Mesenchymal stem cell (in vitro differentiated cells and primary cell): ENCODE data around the gene DCST1.
A peak's percentile ranks its signal among the peaks of the same experiment; 100 is the strongest.

ENCODE experiments used
- DNase-seq: peaks from one replicate; pipeline ENCODE4 v3.0.0-alpha.2; 2013
- H2AFZ ChIP-seq: one replicate; pipeline ENCODE4 v1.6.1; 2013; ENCODE audit warnings: low read depth, mild to moderate bottlenecking, control low read depth, inconsistent platforms, low read length, moderate library complexity
- H2AK5ac ChIP-seq: 2 replicates; pipeline ENCODE4 v1.6.1; 2013; ENCODE audit warnings: low read length, moderate library complexity, mild to moderate bottlenecking, inconsistent platforms; ENCODE audit not compliant: severe bottlenecking
- H2BK120ac ChIP-seq: one replicate; pipeline ENCODE4 v1.6.1; 2013; ENCODE audit warnings: low read depth, mild to moderate bottlenecking, inconsistent platforms, low read length, moderate library complexity
- H2BK12ac ChIP-seq, 2 experiments: one replicate each; pipeline ENCODE4 v1.6.1; 2013; ENCODE audit warnings: inconsistent platforms in 2 of 2, low read length in 2 of 2, mild to moderate bottlenecking in 2 of 2, moderate library complexity in 2 of 2, control low read depth in 1 of 2
- H2BK15ac ChIP-seq: one replicate; pipeline ENCODE4 v1.6.1; 2013; ENCODE audit warnings: mild to moderate bottlenecking, low read depth, inconsistent platforms; ENCODE audit not compliant: poor library complexity, severe bottlenecking
- H2BK5ac ChIP-seq: 2 replicates; pipeline ENCODE4 v1.6.1; 2013; ENCODE audit warnings: low read depth, mild to moderate bottlenecking, low read length, control low read depth, inconsistent platforms; ENCODE audit not compliant: poor library complexity, severe bottlenecking
- H3K14ac ChIP-seq, 2 experiments: one replicate each; pipeline ENCODE4 v1.6.1; 2013; ENCODE audit warnings: inconsistent platforms in 2 of 2, low read length in 2 of 2, control low read depth in 1 of 2, mild to moderate bottlenecking in 1 of 2, moderate library complexity in 1 of 2
- H3K18ac ChIP-seq, 2 experiments: one replicate each; pipeline ENCODE4 v1.6.1; 2013; ENCODE audit warnings: inconsistent platforms in 2 of 2, low read length in 2 of 2, control low read depth in 1 of 2, low read depth in 1 of 2, mild to moderate bottlenecking in 1 of 2
- H3K23ac ChIP-seq, 2 experiments: one replicate each; pipeline ENCODE4 v1.6.1; 2013; ENCODE audit warnings: inconsistent platforms in 2 of 2, low read length in 2 of 2, mild to moderate bottlenecking in 2 of 2, moderate library complexity in 2 of 2, control low read depth in 1 of 2
- H3K27ac ChIP-seq: 2 replicates; pipeline ENCODE4 v1.5.1; 2013; ENCODE audit warnings: mild to moderate bottlenecking, moderate library complexity, low read length, control low read depth, inconsistent platforms; ENCODE audit not compliant: poor library complexity, severe bottlenecking
- H3K27me3 ChIP-seq, 2 experiments: 2 replicates each; pipeline versions ENCODE4 v1.6.1 to v1.7.0; 2013; ENCODE audit warnings: low read length in 2 of 2, mild to moderate bottlenecking in 2 of 2, moderate library complexity in 2 of 2, control low read depth in 1 of 2, inconsistent platforms in 1 of 2; ENCODE audit not compliant: control insufficient read depth in 1 of 2, insufficient read depth in 1 of 2
- H3K36me3 ChIP-seq, 2 experiments: 2 replicates each; pipeline versions ENCODE4 v1.6.1 to v1.7.0; 2013; ENCODE audit warnings: low read length in 2 of 2, control low read depth in 1 of 2, inconsistent platforms in 1 of 2, low read depth in 1 of 2, mild to moderate bottlenecking in 1 of 2; ENCODE audit not compliant: insufficient read depth in 2 of 2, control insufficient read depth in 1 of 2
- H3K4ac ChIP-seq, 2 experiments: one replicate each; pipeline ENCODE4 v1.6.1; 2013; ENCODE audit warnings: inconsistent platforms in 2 of 2, low read length in 2 of 2, mild to moderate bottlenecking in 2 of 2, moderate library complexity in 2 of 2, control low read depth in 1 of 2, low read depth in 1 of 2
- H3K4me1 ChIP-seq: 2 replicates; pipeline ENCODE4 v1.6.1; 2013; ENCODE audit warnings: low read depth, low read length, control low read depth; ENCODE audit not compliant: control insufficient read depth, insufficient read depth
- H3K4me2 ChIP-seq: 2 replicates; pipeline ENCODE4 v1.6.1; 2013; ENCODE audit warnings: low read length, mild to moderate bottlenecking, inconsistent platforms; ENCODE audit not compliant: poor library complexity, severe bottlenecking
- H3K4me3 ChIP-seq, 2 experiments: 2 replicates each; pipeline versions ENCODE4 v1.5.1 to v1.7.0; 2013; ENCODE audit warnings: low read length in 2 of 2, mild to moderate bottlenecking in 2 of 2, control low read depth in 1 of 2, low read depth in 1 of 2; ENCODE audit not compliant: insufficient read depth in 1 of 2
- H3K79me1 ChIP-seq: replicated peaks from 2 replicates; pipeline ENCODE4 v1.6.1; 2013; ENCODE audit warnings: mild to moderate bottlenecking, control low read depth, low read length, inconsistent platforms; ENCODE audit not compliant: poor library complexity, severe bottlenecking
- H3K9ac ChIP-seq: 2 replicates; pipeline ENCODE4 v1.7.0; 2013; ENCODE audit warnings: mild to moderate bottlenecking, low read length, moderate library complexity
- H3K9me3 ChIP-seq: 2 replicates; pipeline ENCODE4 v1.7.0; 2013; ENCODE audit warnings: mild to moderate bottlenecking, low read length; ENCODE audit not compliant: control insufficient read depth
- H4K8ac ChIP-seq: one replicate; pipeline ENCODE4 v1.6.1; 2013; ENCODE audit warnings: inconsistent platforms, mild to moderate bottlenecking, low read length, moderate library complexity
- H4K91ac ChIP-seq: one replicate; pipeline ENCODE4 v1.6.1; 2013; ENCODE audit warnings: mild to moderate bottlenecking, low read length, inconsistent platforms
- WGBS: methylation state at CpG from one replicate; pipeline ENCODE4 v1.1.7; 2013; ENCODE audit warnings: mixed read lengths; 5-methylcytosine and 5-hydroxymethylcytosine counted together

The DCST1 gene

GRCh38 chr1:155081472-155082300 is 48.1 kb downstream of the DCST1 start:
- Histone ChIP-seq H3K4ac (no peak overlapping the region), H2AFZ (no peak overlapping the region), H3K36me3 (peaks cover 0 to 4% of the 10 kb centered on the region in 2 experiments), H3K9me3 (no peaks in the 10 kb centered on the region), H2BK120ac (no peak overlapping the region), H3K27ac (no peak overlapping the region), H2BK5ac (no peak overlapping the region), H3K18ac (peak overlapping the region in 1 of 2 experiments; percentile 76), H2BK12ac (no peak overlapping the region), H4K8ac (no peak overlapping the region), H4K91ac (no peak overlapping the region), H3K4me3 (peak overlapping the region; percentile 32 to 61), H3K4me1 (peaks cover 64% of the 10 kb centered on the region), H2BK15ac (no peak overlapping the region), H3K4me2 (peak overlapping the region; percentile 41), H3K27me3 (peaks cover 57 to 65% of the 10 kb centered on the region in 2 experiments), H3K14ac (peak overlapping the region in 1 of 2 experiments; percentile 4), H3K9ac (no peak overlapping the region), H3K79me1 (no peaks in the 10 kb centered on the region), H3K23ac (peak overlapping the region in 1 of 2 experiments; percentile 91), H2AK5ac (no peak overlapping the region)
- WGBS: 2% methylated on average over 28 of the region's 68 CpGs
- no peak for DNase-seq

GRCh38 chr1:155082301-155083051 is 48.9 kb downstream of the DCST1 start:
- no peaks in the 10 kb centered on the region for H3K79me1 ChIP-seq
- H3K14ac ChIP-seq: no peak overlapping the region
- no peak overlapping the region for H3K27ac ChIP-seq
- H3K4me3 ChIP-seq: no peak overlapping the region
- no peak overlapping the region for H2BK120ac ChIP-seq
- H4K91ac ChIP-seq: no peak overlapping the region
- peaks cover 67% of the 10 kb centered on the region for H3K4me1 ChIP-seq
- H2BK15ac ChIP-seq: no peak overlapping the region
- peak overlapping the region; percentile 41 for H3K4me2 ChIP-seq
- no peak overlapping the region for H3K4ac ChIP-seq
- H3K18ac ChIP-seq: no peak overlapping the region
- H3K23ac ChIP-seq: peak overlapping the region in 1 of 2 experiments; percentile 91
- peaks cover 57 to 60% of the 10 kb centered on the region in 2 experiments for H3K27me3 ChIP-seq
- H2BK12ac ChIP-seq: no peak overlapping the region
- no peak overlapping the region for H2AK5ac ChIP-seq
- H3K9ac ChIP-seq: no peak overlapping the region
- DNase-seq: no peak
- peaks cover 0 to 4% of the 10 kb centered on the region in 2 experiments for H3K36me3 ChIP-seq
- no peaks in the 10 kb centered on the region for H3K9me3 ChIP-seq
- WGBS: 7% methylated on average over 31 of the region's 36 CpGs
- H2AFZ ChIP-seq: no peak overlapping the region
- H4K8ac ChIP-seq: no peak overlapping the region
- no peak overlapping the region for H2BK5ac ChIP-seq

- Histone ChIP-seq H4K8ac (no peak overlapping the region), H3K4me2 (no peak overlapping the region), H3K9me3 (no peaks in the 10 kb centered on the region), H2BK12ac (peak overlapping the region in 1 of 2 experiments; percentile 11), H3K23ac (peak overlapping the region in 1 of 2 experiments; percentile 26), H3K27ac (no peak overlapping the region), H2BK120ac (no peak overlapping the region), H3K4me3 (no peak overlapping the region), H2AK5ac (no peak overlapping the region), H3K36me3 (peaks cover 0 to 4% of the 10 kb centered on the region in 2 experiments), H2BK5ac (no peak overlapping the region), H3K9ac (no peak overlapping the region), H3K4ac (no peak overlapping the region), H2AFZ (no peak overlapping the region), H3K14ac (no peak overlapping the region), H3K18ac (no peak overlapping the region), H3K4me1 (peaks cover 67% of the 10 kb centered on the region), H3K27me3 (peaks cover 54 to 57% of the 10 kb centered on the region in 2 experiments), H4K91ac (peak overlapping the region; percentile 31), H2BK15ac (no peak overlapping the region), H3K79me1 (no peaks in the 10 kb centered on the region)
- DNase-seq: no peak
- 75% methylated on average over 6 of the region's 6 CpGs for WGBS
These were observed 49.5 kb downstream of the DCST1 start for GRCh38 chr1:155083052-155083541.
